HuH-7 (cell line): ENCODE data around the gene ALOX5.
"Not testable (repeated sequence)": the region's sequence is repeated elsewhere in the genome, so short reads cannot be mapped to it uniquely, and the experiment has no call there.

Experiments
- DNase-seq: peaks from one replicate; pipeline ENCODE4 v3.0.0; 2011; ENCODE audit warnings: low spot score

The ALOX5 gene

GRCh38 chr10:45373576-45374349 is at the start of gene ALOX5:
TSS of gene ALOX5 (plus strand) at chr10:45374216. CDS start at chr10:45374280, 64 bp downstream.
- peak; percentile 30 for DNase-seq

- no peak for DNase-seq
Measured at GRCh38 chr10:45325116-45325515, 48.9 kb upstream of the ALOX5 start.

- not testable (repeated sequence) for DNase-seq
Measured at GRCh38 chr10:45326864-45327263, 47.2 kb upstream of the ALOX5 start.

- not testable (repeated sequence) for DNase-seq
Measured at GRCh38 chr10:45331824-45332223, 42.2 kb upstream of the ALOX5 start.

- DNase-seq = no peak
Measured at GRCh38 chr10:45339894-45340293, 34.1 kb upstream of the ALOX5 start.

- not testable (repeated sequence) for DNase-seq
Measured at GRCh38 chr10:45340420-45340819, 33.6 kb upstream of the ALOX5 start.

- DNase-seq = not testable (repeated sequence)
Measured at GRCh38 chr10:45346652-45347335, 27.2 kb upstream of the ALOX5 start.

GRCh38 chr10:45347464-45347863 is 26.6 kb upstream of the ALOX5 start:
- not testable (repeated sequence) for DNase-seq

- not testable (repeated sequence) for DNase-seq
Measured at GRCh38 chr10:45348196-45348765, 25.7 kb upstream of the ALOX5 start.

- DNase-seq = no peak
Measured at GRCh38 chr10:45353186-45353585, 20.8 kb upstream of the ALOX5 start.

- no peak for DNase-seq
Measured at GRCh38 chr10:45354261-45354660, 19.8 kb upstream of the ALOX5 start.

GRCh38 chr10:45355494-45355893 is 18.5 kb upstream of the ALOX5 start:
- DNase-seq = no peak

- DNase-seq = not testable (repeated sequence)
Measured at GRCh38 chr10:45358961-45359360, 15.1 kb upstream of the ALOX5 start.

- not testable (repeated sequence) for DNase-seq
Measured at GRCh38 chr10:45361983-45362799, 11.8 kb upstream of the ALOX5 start.

GRCh38 chr10:45367643-45368042 is 6.4 kb upstream of the ALOX5 start:
- not testable (repeated sequence) for DNase-seq

GRCh38 chr10:45368181-45368580 is 5.8 kb upstream of the ALOX5 start:
- no peak for DNase-seq

- no peak for DNase-seq
Measured at GRCh38 chr10:45370202-45370955, 3.6 kb upstream of the ALOX5 start.

GRCh38 chr10:45371560-45371959 is 2.5 kb upstream of the ALOX5 start:
- DNase-seq = no peak

GRCh38 chr10:45372251-45372951 is 1.6 kb upstream of the ALOX5 start:
- no peak for DNase-seq

GRCh38 chr10:45373003-45373575 is 927 bp upstream of the ALOX5 start:
- no peak for DNase-seq
